Right atrium auricular region (tissue), 2 donors: Measurements from ENCODE around the gene ICE2. TPM values are rescaled to one million over a fixed set of nuclear protein-coding genes. Genes with fewer than 3 reads are reported as not detected.

Experiments used
- DNase-seq: peaks from one replicate; pipeline ENCODE4 v3.0.0-alpha.2; 2019; ENCODE audit warnings: low spot score
- H3K27ac ChIP-seq, 2 donors: fragments of 200-600 bp; sonication (generic); 1 replicate in 1 of 2; 2 replicates in 1 of 2; pipeline ENCODE4 v1.5.1; 2016 to 2019
- H3K27me3 ChIP-seq, 2 donors: fragments of 200-600 bp; sonication (generic); one replicate each; pipeline versions ENCODE4 v1.5.1 to v1.6.0; 2017 to 2019
- H3K36me3 ChIP-seq: fragments of 200-600 bp; sonication (generic); one replicate; pipeline ENCODE4 v1.5.1; 2016
- H3K4me1 ChIP-seq, 2 donors: fragments of 200-600 bp; sonication (generic); one replicate each; pipeline versions ENCODE4 v1.5.1 to v1.6.0; 2017 to 2019
- H3K4me3 ChIP-seq, 2 donors: fragments of 200-600 bp; sonication (generic); 1 replicate in 1 of 2; 2 replicates in 1 of 2; pipeline ENCODE4 v1.5.1; 2017 to 2019; ENCODE audit warnings: mild to moderate bottlenecking in 1 of 2, moderate library complexity in 1 of 2
- H3K9me3 ChIP-seq, 2 donors: fragments of 200-600 bp; sonication (generic); one replicate each; pipeline ENCODE4 v1.5.1; 2019
- CTCF ChIP-seq, 2 donors: fragments of 200-600 bp; sonication (generic); IDR thresholded peaks; one replicate each; pipeline ENCODE4 v1.5.1; 2019; ENCODE audit warnings: antibody characterized with exemption in 2 of 2
- total RNA-seq, 2 donors: library from RNA; depleted of rRNA; stranded (reverse); fragments of >200 nt; gene quantifications; one replicate each; pipeline ENCODE4 v1.1.0, GENCODE V29; 2016

ICE2 gene
- total RNA-seq, 2 donors from 2014 or later: 10.6 to 12.6 TPM

GRCh38 chr15:60397772-60398445 lies 81.0 kb downstream of the ICE2 start, which contains the start of gene ANXA2:
TSS of gene ANXA2 (minus strand) at chr15:60397986. CDS start at chr15:60386075, 11,911 bp downstream.
- Histone ChIP-seq H3K4me3 (peak within 1 kb of the TSS; percentile 86 to 98), H3K9me3 (no peaks in the 10 kb centered on the region), H3K4me1 (peaks cover 0 to 50% of the 10 kb centered on the region in 2 donors), H3K27me3 (no peaks in the 10 kb centered on the region), H3K27ac (peak within 1 kb of the TSS; percentile 96 to 97), H3K36me3 (no peaks in the 10 kb centered on the region)
- peak; percentile 88 for DNase-seq
- TF ChIP-seq CTCF (IDR thresholded peaks at IDR 0.05): no peak

- H3K4me3 ChIP-seq: peak overlapping the region; percentile 86 to 98
- peaks cover 0 to 57% of the 10 kb centered on the region in 2 donors for H3K4me1 ChIP-seq
- TF ChIP-seq CTCF (IDR thresholded peaks at IDR 0.05): no peak
- H3K27me3 ChIP-seq: no peaks in the 10 kb centered on the region
- no peaks in the 10 kb centered on the region for H3K9me3 ChIP-seq
- no peaks in the 10 kb centered on the region for H3K36me3 ChIP-seq
- H3K27ac ChIP-seq: peak overlapping the region; percentile 96 to 97
- peak; percentile 88 for DNase-seq
These were observed 81.8 kb downstream of the ICE2 start for GRCh38 chr15:60396958-60397771.

- no peak for DNase-seq
- Histone ChIP-seq H3K9me3 (no peaks in the 10 kb centered on the region), H3K4me1 (peaks cover 0 to 63% of the 10 kb centered on the region in 2 donors), H3K27me3 (no peaks in the 10 kb centered on the region), H3K4me3 (peak overlapping the region; percentile 86 to 98), H3K27ac (peak overlapping the region; percentile 96 to 97), H3K36me3 (no peaks in the 10 kb centered on the region)
- no peak for TF ChIP-seq CTCF (IDR thresholded peaks at IDR 0.05)
These were observed 82.4 kb downstream of the ICE2 start for GRCh38 chr15:60396560-60396957.

- DNase-seq: no peak
These were observed 82.8 kb downstream of the ICE2 start for GRCh38 chr15:60396100-60396499.

More at GRCh38 chr15:60396100-60396499, 82.8 kb downstream of the ICE2 start:
- Histone ChIP-seq H3K27ac (peak overlapping the region; percentile 96 to 97), H3K4me1 (peaks cover 0 to 68% of the 10 kb centered on the region in 2 donors), H3K36me3 (no peaks in the 10 kb centered on the region), H3K4me3 (peak overlapping the region; percentile 86 to 98), H3K27me3 (no peaks in the 10 kb centered on the region), H3K9me3 (no peaks in the 10 kb centered on the region)
- TF ChIP-seq CTCF (IDR thresholded peaks at IDR 0.05): no peak
